Ishikawa (cell line): ENCODE results near the gene PARN.

Experiments used
- CEBPB ChIP-seq: IDR thresholded peaks from 2 replicates; pipeline ENCODE4 v1.6.1; 2012
- CREB1 ChIP-seq: IDR thresholded peaks from 2 replicates; pipeline ENCODE4 v1.6.1; 2012; ENCODE audit warnings: low read depth
- EGR1 ChIP-seq: IDR thresholded peaks from 2 replicates; pipeline ENCODE4 v1.6.1; 2012
- FOXM1 ChIP-seq: IDR thresholded peaks from 2 replicates; pipeline ENCODE4 v1.6.1; 2012; ENCODE audit warnings: low read depth, borderline replicate concordance
- MAX ChIP-seq: IDR thresholded peaks from 2 replicates; pipeline ENCODE4 v1.6.1; 2012
- REST ChIP-seq: IDR thresholded peaks from 2 replicates; pipeline ENCODE4 v1.6.1; 2012; ENCODE audit warnings: low read depth, mild to moderate bottlenecking
- TAF1 ChIP-seq: IDR thresholded peaks from 2 replicates; pipeline ENCODE4 v1.6.1; 2012; ENCODE audit warnings: low read depth, mild to moderate bottlenecking
- TCF12 ChIP-seq: IDR thresholded peaks from 2 replicates; pipeline ENCODE4 v1.6.1; 2012; ENCODE audit warnings: low read depth
- USF1 ChIP-seq: IDR thresholded peaks from 2 replicates; pipeline ENCODE4 v1.6.1; 2012

- TF ChIP-seq EGR1 (no peak), REST (no peak), CREB1 (no peak), USF1 (no peak), MAX (no peak), TCF12 (no peak), FOXM1 (no peak), CEBPB (no peak), TAF1 (no peak)
Measured at GRCh38 chr16:14388243-14388642, 241.8 kb downstream of the PARN start.
